ENCODE measurements around the gene MADCAM1.

DNA sequence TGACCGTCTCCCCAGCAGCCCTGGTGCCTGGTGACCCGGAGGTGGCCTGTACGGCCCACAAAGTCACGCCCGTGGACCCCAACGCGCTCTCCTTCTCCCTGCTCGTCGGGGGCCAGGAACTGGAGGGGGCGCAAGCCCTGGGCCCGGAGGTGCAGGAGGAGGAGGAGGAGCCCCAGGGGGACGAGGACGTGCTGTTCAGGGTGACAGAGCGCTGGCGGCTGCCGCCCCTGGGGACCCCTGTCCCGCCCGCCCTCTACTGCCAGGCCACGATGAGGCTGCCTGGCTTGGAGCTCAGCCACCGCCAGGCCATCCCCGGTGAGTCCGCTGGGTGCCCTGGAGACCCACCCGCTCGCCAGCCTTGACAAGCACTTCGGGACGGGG, 2.2 kb downstream of the MADCAM1 start:
- no peak for TF ChIP-seq POU2F2 (IDR thresholded peaks at IDR 0.05; ENCODE audit: low read depth, low read length)
- no peak for TF ChIP-seq POLR2AphosphoS5 (IDR thresholded peaks at IDR 0.05; ENCODE audit: low read depth, low read length)
- no peak for TF ChIP-seq POLR2A (IDR thresholded peaks at IDR 0.05; ENCODE audit: low read depth, low read length)
- no peak for TF ChIP-seq SPI1 (IDR thresholded peaks at IDR 0.05; ENCODE audit: low read depth, low read length)
- no peak for TF ChIP-seq TAF1 (IDR thresholded peaks at IDR 0.05; ENCODE audit: low read depth, low read length)
